Right lobe of liver (tissue), 4 donors: ENCODE data around the gene STX17.

ENCODE experiments used
- CTCF ChIP-seq, 4 donors: fragments of 200-600 bp in 3 of 4; fragments of 450-650 bp in 1 of 4; IDR thresholded peaks; one replicate each; pipeline versions ENCODE4 v1.5.1 to v1.8.0; 2016 to 2022; ENCODE audit warnings: antibody characterized with exemption in 4 of 4, mild to moderate bottlenecking in 2 of 4
- POLR2A ChIP-seq: fragments of 450-650 bp; IDR thresholded peaks from one replicate; pipeline ENCODE4 v1.6.1; 2017; ENCODE audit warnings: antibody characterized with exemption, mild to moderate bottlenecking
- donor health status: DM: no; HTN: no; CAD: no.
- donor health status: DM: no; HTN: no; CAD: no.
- donor health status: DM: no; HTN: yes; CAD: no.

GRCh38 chr9:99998266-99998665, 91.8 kb downstream of the STX17 start:
- TF ChIP-seq CTCF (IDR thresholded peaks at IDR 0.05) (no peak), POLR2A (no peak)
